Activated CD8-positive, alpha-beta T cell treated with anti-CD3 and anti-CD28 coated beads for 36 hours (primary cell): ENCODE data around the gene COX11. TPM values are rescaled to one million over a fixed set of nuclear protein-coding genes. Genes with fewer than 3 reads are reported as not detected.

Experiments
- ATAC-seq: fragments of 200-7000 bp; cut with Tn5 transposase; one replicate; pipeline ENCODE4 v1.10.0; 2021; ENCODE audit warnings: mild to moderate bottlenecking, moderate library complexity
- CTCF ChIA-PET: fragments of 350-600 bp; sonication (Branson Sonifier 250); formaldehyde crosslinking; loops from one replicate; lab custom pipeline; 2021; ENCODE audit warnings: antibody characterized with exemption; lab: Charles Lee
- POLR2A ChIA-PET: fragments of 350-600 bp; sonication (Branson Sonifier 250); formaldehyde crosslinking; loops from one replicate; lab custom pipeline; 2021; ENCODE audit warnings: antibody characterized with exemption; lab: Charles Lee
- DNase-seq: peaks from one replicate; pipeline ENCODE4 v3.0.0-alpha.2; 2020
- H3K27ac Mint-ChIP-seq: one replicate; pipeline ENCODE4 v1.8.0; 2021; ENCODE audit warnings: mild to moderate bottlenecking, mixed read lengths
- H3K27me3 Mint-ChIP-seq: one replicate; pipeline ENCODE4 v1.8.0; 2021; ENCODE audit warnings: mixed read lengths
- H3K36me3 Mint-ChIP-seq: one replicate; pipeline ENCODE4 v1.8.0; 2021; ENCODE audit warnings: low read depth, mixed read lengths
- H3K4me1 Mint-ChIP-seq: one replicate; pipeline ENCODE4 v1.8.0; 2021; ENCODE audit warnings: low read depth, mixed read lengths
- H3K4me3 Mint-ChIP-seq: one replicate; pipeline ENCODE4 v1.8.0; 2021; ENCODE audit warnings: mild to moderate bottlenecking, moderate library complexity, mixed read lengths
- H3K9me3 Mint-ChIP-seq: one replicate; pipeline ENCODE4 v1.8.0; 2021; ENCODE audit warnings: mixed read lengths
- intact Hi-C: fragments of 100-400 bp; cut with micrococcal nuclease; formaldehyde crosslinking; loops from one replicate; pipeline ENCODE4 v1.10.0; 2022
- total RNA-seq, 2 experiments: library from RNA; stranded (reverse); gene quantifications; one replicate each; pipeline ENCODE4 v1.2.3, GENCODE V29; 2021
- TF ChIP-seq, protein P1 (sequence below): fragments of 200-600 bp; IDR thresholded peaks from one replicate; pipeline ENCODE4 v1.8.0; 2022; ENCODE audit warnings: antibody characterized with exemption, mild to moderate bottlenecking

Gene COX11
- total RNA-seq, 2 experiments from 2014 or later, result 44.9 to 46.8 TPM

DNA sequence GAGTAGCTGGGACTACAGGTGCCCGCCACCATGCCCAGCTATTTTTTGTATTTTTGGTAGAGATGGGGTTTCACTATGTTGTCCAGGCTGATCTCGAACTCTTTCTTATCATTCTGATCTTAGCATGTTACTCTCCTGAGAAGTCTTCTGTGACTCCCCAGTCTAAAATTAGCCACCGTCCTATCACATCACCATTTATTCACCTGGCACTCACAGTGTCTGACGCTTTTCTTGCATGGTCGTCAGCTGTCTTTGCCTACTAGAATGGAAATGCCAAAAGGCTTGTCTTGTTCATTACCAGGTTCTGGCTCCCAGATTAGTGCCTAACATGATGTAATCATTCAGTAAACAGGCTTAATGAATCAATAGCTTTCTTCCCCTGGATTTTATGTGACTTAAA, 44.0 kb downstream of the COX11 start:
- TF ChIP-seq, protein P1, sequence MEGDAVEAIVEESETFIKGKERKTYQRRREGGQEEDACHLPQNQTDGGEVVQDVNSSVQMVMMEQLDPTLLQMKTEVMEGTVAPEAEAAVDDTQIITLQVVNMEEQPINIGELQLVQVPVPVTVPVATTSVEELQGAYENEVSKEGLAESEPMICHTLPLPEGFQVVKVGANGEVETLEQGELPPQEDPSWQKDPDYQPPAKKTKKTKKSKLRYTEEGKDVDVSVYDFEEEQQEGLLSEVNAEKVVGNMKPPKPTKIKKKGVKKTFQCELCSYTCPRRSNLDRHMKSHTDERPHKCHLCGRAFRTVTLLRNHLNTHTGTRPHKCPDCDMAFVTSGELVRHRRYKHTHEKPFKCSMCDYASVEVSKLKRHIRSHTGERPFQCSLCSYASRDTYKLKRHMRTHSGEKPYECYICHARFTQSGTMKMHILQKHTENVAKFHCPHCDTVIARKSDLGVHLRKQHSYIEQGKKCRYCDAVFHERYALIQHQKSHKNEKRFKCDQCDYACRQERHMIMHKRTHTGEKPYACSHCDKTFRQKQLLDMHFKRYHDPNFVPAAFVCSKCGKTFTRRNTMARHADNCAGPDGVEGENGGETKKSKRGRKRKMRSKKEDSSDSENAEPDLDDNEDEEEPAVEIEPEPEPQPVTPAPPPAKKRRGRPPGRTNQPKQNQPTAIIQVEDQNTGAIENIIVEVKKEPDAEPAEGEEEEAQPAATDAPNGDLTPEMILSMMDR, result no peak
- intact Hi-C loops, result no loop called here
- H3K27ac Mint-ChIP-seq, result no peak overlapping the region

DNA sequence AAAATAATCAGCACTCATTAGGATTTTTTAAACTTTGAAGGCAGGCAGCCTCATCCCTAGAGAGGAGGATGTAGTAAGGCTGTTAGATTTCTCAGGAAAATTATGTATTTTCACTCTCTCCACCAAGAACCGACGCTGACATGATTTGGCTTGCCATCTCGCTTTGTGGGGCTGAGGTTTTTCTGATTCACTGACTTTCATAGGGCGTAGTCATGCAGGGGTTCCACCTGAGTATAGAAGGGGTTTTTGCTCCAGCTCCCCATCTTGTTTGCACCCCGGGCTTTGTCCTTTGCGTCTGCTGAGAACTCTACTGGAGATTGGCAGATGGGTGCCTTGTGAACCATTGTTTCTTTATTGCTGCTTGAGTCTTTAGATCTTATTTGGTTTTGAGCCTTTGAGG, 47.6 kb downstream of the COX11 start:
- H3K9me3 Mint-ChIP-seq, result peaks cover 7% of the 10 kb centered on the region
- ChIA-PET CTCF (no interaction called here), POLR2A (no interaction called here)
- TF ChIP-seq, protein P1, result no peak
- peaks cover 4% of the 10 kb centered on the region for H3K27me3 Mint-ChIP-seq
- DNase-seq (no peak), ATAC-seq (no peak)
- intact Hi-C loops, result no loop called here
- no peak overlapping the region for H3K27ac Mint-ChIP-seq
- H3K4me3 Mint-ChIP-seq, result no peak overlapping the region
- no peaks in the 10 kb centered on the region for H3K4me1 Mint-ChIP-seq
- no peaks in the 10 kb centered on the region for H3K36me3 Mint-ChIP-seq

More for the DNA sequence above, 44.0 kb downstream of the COX11 start:
- no peaks in the 10 kb centered on the region for H3K36me3 Mint-ChIP-seq
- ChIA-PET CTCF (no interaction called here), POLR2A (no interaction called here)
- no peaks in the 10 kb centered on the region for H3K4me1 Mint-ChIP-seq
- peaks cover 9% of the 10 kb centered on the region for H3K27me3 Mint-ChIP-seq
- no peaks in the 10 kb centered on the region for H3K9me3 Mint-ChIP-seq
- no peak for ATAC-seq
- no peak for DNase-seq
- no peak overlapping the region for H3K4me3 Mint-ChIP-seq

GRCh38 chr17:54919425-54919824, 49.0 kb downstream of the COX11 start:
- intact Hi-C loops, result no loop called here
- Mint-ChIP-seq H3K9me3 (peaks cover 7% of the 10 kb centered on the region), H3K4me3 (no peak overlapping the region), H3K27me3 (peaks cover 4% of the 10 kb centered on the region), H3K4me1 (no peaks in the 10 kb centered on the region), H3K36me3 (no peaks in the 10 kb centered on the region), H3K27ac (no peak overlapping the region)
- TF ChIP-seq, protein P1, result no peak
- POLR2A ChIA-PET, result no interaction called here
- ATAC-seq (no peak), DNase-seq (no peak)
- CTCF ChIA-PET, result no interaction called here

- H3K4me3 Mint-ChIP-seq, result no peak overlapping the region
- ChIA-PET CTCF (no interaction called here), POLR2A (no interaction called here)
- intact Hi-C loops, result no loop called here
- H3K36me3 Mint-ChIP-seq, result no peaks in the 10 kb centered on the region
- H3K27me3 Mint-ChIP-seq, result no peaks in the 10 kb centered on the region
- peaks cover 7% of the 10 kb centered on the region for H3K9me3 Mint-ChIP-seq
- ATAC-seq, result no peak
- no peak overlapping the region for H3K27ac Mint-ChIP-seq
- no peaks in the 10 kb centered on the region for H3K4me1 Mint-ChIP-seq
- TF ChIP-seq, protein P1, result no peak
- no peak for DNase-seq
Observed at GRCh38 chr17:54916721-54917120, 51.7 kb downstream of the COX11 start.

Other genes starting within 250 kb of the COX11 start
- not detected for gene TOM1L1, start 67.8 kb downstream of the COX11 start, total RNA-seq
- 1 to 10 TPM; 4.8 to 6.4 TPM for gene STXBP4, start 111 bp upstream of the COX11 start, total RNA-seq